ENCODE data around the gene EIF2AK2.
"Not testable (repeated sequence)": the region's sequence is repeated elsewhere in the genome, so short reads cannot be mapped to it uniquely, and the experiment has no call there.

Gene EIF2AK2

GRCh38 chr2:37156857-37157714 lies at the start of gene EIF2AK2:
Gene EIF2AK2, minus strand, starts transcription at chr2:37156980. Its CDS starts 9,174 bp downstream, at chr2:37147806.
- peak; percentile 92 for DNase-seq (ENCODE audit: low spot score)

GRCh38 chr2:37205689-37206341 lies 49.0 kb upstream of the EIF2AK2 start:
- no peak for DNase-seq (ENCODE audit: low spot score)

GRCh38 chr2:37205071-37205661 lies 48.4 kb upstream of the EIF2AK2 start:
- not testable (repeated sequence) for DNase-seq (ENCODE audit: low spot score)

DNA sequence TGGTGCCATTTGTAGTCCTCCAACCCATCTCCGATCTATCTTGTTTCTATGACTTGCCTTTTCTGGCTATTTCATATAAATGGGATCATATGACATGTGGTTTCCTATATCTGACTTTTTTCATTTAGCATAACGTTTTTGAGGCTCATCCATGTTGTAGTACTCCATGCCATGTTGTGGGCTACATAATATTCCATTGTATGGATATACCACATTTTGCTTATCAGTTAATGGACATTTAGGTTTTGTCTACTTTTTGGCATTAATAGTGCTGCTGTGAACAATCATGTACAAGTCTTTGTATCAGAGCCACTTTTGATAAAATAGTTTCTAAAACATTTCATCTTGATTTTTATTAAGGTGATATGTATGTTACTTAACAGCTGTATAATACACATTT lies 46.9 kb upstream of the EIF2AK2 start:
- no peak for DNase-seq (ENCODE audit: low spot score)

GRCh38 chr2:37201766-37202165 lies 45.0 kb upstream of the EIF2AK2 start:
- no peak for DNase-seq (ENCODE audit: low spot score)

DNA sequence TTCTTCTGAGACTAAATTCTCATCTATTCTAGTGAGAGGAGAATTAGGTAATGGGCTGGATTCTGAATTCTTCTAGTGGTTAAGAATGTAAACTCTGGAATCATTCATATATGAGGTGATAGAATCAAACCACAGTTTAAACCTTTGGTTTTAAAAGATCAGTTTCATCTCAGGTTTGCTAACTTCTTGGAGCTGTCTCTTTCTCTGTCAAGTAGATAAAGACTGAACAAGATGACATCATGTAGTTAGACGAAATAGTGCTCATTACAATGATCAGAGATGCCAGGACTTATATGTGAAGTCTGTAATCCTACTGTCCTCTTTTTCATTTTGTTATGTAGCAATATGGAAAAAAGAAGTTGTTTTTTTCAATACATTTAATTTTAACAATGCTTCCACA lies 44.4 kb upstream of the EIF2AK2 start:
- DNase-seq (ENCODE audit: low spot score): no peak

GRCh38 chr2:37198681-37199065 lies 41.9 kb upstream of the EIF2AK2 start:
- no peak for DNase-seq (ENCODE audit: low spot score)

GRCh38 chr2:37196320-37197195 lies 39.8 kb upstream of the EIF2AK2 start, which contains the start of gene CEBPZOS:
Gene CEBPZOS, plus strand, starts transcription at chr2:37196496. Its CDS starts 3,209 bp downstream, at chr2:37199705.
- peak; percentile 82 for DNase-seq (ENCODE audit: low spot score)

DNA sequence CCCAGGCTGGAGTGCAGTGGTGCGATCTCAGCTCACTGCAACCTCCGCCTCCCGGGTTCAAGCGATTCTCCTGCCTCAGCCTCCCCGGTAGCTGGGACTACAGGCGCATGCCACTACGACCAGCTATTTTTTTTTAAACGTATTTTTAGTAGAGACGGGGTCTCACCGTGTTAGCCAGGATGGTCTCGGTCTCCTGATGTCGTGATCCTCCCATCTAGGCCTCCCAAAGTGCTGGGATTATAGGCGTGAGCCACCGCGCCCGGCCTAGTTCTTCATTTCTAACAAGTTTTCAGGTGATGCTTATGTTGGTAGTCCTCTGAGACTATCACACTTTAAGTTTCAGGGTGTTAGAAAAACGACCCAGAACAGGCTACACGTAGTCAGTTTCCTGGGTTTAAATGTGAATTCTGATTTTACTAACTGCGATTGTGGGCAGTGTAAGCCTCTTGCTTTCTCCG lies 39.1 kb upstream of the EIF2AK2 start:
- DNase-seq (ENCODE audit: low spot score): not testable (repeated sequence)

DNA sequence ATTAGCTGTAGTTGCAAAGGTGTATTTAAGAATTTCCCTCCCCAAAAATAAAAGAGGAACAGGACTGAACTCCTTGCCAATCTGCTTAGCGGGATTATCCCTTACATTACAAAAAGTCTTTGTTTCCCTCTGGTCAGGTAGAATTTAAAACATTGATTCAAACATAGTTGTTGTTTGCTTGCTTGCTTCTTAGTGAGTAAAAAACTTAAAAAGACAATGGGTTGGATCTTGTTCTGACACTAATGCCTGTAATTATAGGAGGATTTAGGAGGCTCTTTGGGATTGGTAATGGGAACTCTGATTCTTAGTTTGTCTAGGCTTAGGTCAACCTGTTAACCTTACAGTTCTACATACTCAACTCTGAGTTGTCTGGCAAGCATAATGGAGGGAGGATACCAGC lies 35.8 kb upstream of the EIF2AK2 start:
- DNase-seq (ENCODE audit: low spot score): no peak

GRCh38 chr2:37191747-37192146 lies 35.0 kb upstream of the EIF2AK2 start:
- no peak for DNase-seq (ENCODE audit: low spot score)

- no peak for DNase-seq (ENCODE audit: low spot score)
Measured at GRCh38 chr2:37191253-37191652, 34.5 kb upstream of the EIF2AK2 start.

DNA sequence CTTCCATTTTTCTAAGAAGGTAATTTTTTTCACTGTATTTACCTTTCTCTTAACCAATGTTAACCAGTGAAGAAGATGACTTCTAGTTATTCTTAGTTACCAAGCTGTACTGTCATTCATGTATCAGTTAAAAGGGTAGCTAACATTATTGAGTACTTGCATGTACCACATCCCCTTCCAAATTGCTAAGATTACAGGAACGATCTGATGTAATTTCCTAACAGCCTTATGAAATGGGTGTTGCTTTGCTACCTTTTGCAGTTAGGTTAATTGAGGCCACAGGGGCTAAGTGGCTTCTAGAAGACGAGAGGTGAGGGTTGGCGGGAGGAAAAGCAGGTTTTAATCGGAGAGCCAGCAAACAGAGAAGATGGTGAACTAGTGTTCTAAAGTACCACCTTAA lies 33.5 kb upstream of the EIF2AK2 start:
- no peak for DNase-seq (ENCODE audit: low spot score)

DNA sequence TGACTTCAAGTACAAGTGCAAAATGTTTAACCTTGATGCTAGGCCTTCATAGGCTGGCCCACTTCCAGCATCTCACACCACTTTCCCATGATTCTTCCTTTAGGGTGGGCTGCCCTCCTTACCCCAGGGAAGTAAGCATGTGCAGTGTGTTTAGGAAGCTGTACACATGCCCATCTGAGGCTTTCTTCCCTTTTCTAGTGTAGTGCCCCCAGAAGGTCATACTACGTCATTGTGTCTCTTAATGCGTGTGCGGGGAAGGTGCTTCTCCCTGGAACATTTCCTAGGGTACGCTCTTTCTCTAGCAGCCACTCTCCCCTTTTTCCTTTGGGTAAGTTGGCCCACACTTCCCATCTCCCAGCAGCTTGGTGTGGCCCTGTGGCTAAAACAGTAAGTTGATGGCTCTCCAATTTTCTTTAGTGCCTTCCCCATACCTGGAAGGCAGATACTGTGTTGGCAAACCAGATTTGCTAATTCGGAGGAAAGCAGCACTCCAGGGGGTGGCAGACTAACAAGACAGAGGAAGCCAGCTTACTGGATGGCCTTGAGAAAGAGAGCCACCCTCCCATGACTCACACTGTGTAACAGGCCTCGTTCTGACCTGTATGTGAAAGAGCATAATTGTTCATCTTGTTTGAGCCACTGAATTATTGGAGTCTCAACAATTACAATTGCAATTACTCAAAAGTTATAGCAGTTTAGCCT lies 32.8 kb upstream of the EIF2AK2 start:
- peak; percentile 68 for DNase-seq (ENCODE audit: low spot score)

DNA sequence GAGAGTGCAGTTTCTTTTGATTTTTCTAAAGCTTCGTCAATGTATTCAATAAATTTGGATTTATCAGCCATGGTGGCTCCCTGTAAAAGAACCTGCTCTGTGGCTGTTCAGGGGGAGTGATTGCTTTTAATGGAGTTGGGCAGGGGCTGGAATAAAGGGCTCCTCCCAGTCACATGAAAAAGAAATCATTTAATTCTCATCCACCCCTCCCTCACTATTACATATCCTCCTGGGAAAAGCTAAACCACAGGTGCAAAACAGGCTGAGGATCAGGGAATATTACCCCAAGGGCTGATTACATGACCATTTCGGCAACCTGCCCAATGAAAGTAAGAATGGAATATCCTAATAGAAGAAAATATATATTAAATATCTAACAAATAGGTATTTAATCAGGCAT lies 31.8 kb upstream of the EIF2AK2 start, which contains the start of gene SULT6B1:
TSS of gene SULT6B1 (minus strand) at position 101 of the 400 bp plus-strand sequence. CDS start at position 71, 30 bp downstream.
- DNase-seq (ENCODE audit: low spot score): no peak

- no peak for DNase-seq (ENCODE audit: low spot score)
Measured at GRCh38 chr2:37181726-37182684, 25.2 kb upstream of the EIF2AK2 start.

GRCh38 chr2:37180640-37181039 lies 23.9 kb upstream of the EIF2AK2 start:
- DNase-seq (ENCODE audit: low spot score): no peak

DNA sequence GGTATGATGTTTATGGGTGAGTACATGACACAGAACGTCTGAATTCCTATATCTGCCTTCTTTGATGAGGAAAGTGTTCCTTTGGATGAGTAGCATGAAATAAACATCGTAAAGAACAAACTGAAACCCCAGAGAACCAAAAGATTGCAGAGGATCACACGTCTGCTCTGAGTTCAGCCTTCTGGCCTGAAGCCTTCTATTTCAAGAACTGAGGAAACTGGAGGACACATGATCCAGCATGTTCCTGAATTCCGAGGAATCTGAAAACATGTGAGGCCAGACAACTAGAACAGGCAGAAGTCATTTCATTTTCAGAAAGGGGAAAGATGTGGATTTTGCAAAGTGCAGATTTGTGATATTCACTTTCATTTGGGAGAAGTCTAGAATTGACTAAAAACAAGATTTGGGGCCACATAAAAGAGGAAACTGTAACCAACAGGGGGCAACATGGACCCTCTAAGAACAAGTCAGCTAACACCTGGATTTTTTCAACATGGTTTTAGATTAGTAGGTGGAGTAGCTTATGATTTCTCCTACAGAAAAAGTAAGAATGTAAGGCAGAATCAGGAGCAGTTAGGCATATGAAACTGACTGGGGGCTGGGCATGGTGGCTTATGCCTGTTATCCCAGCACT lies 23.3 kb upstream of the EIF2AK2 start:
- no peak for DNase-seq (ENCODE audit: low spot score)

DNA sequence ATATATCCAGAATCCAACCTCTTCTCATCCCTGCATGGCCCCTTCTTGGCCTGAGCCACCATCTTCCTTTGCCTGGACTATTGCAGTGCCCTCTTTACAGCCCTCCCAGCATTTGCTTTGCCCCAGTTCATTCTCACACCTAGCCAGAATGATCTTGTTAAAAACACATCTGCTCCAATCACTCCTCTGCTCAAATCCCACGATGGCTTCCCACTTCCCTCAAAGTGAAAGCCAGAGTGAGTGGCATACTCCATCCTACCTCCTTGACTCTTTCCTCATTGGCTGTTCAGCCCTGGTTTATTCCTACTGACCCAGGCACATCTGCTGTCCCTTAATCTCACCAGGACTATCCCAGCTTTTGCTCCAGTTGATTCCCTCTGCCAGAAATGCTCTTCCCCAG lies 17.0 kb upstream of the EIF2AK2 start:
- DNase-seq (ENCODE audit: low spot score): no peak

- DNase-seq (ENCODE audit: low spot score): no peak
Measured at GRCh38 chr2:37171624-37171950, 14.8 kb upstream of the EIF2AK2 start.

All from SW480 (cell line).